GM18873 (cell line): ENCODE results near the gene R3HCC1L.

Source experiments
- ATAC-seq: cut with Tn5 transposase; IDR thresholded peaks from one replicate; pipeline ENCODE4 v1.9.1; 2021; ENCODE audit warnings: mild to moderate bottlenecking, moderate library complexity, moderate number of reproducible peaks; ENCODE audit not compliant: unreplicated experiment, low FRiP score

R3HCC1L gene

DNA sequence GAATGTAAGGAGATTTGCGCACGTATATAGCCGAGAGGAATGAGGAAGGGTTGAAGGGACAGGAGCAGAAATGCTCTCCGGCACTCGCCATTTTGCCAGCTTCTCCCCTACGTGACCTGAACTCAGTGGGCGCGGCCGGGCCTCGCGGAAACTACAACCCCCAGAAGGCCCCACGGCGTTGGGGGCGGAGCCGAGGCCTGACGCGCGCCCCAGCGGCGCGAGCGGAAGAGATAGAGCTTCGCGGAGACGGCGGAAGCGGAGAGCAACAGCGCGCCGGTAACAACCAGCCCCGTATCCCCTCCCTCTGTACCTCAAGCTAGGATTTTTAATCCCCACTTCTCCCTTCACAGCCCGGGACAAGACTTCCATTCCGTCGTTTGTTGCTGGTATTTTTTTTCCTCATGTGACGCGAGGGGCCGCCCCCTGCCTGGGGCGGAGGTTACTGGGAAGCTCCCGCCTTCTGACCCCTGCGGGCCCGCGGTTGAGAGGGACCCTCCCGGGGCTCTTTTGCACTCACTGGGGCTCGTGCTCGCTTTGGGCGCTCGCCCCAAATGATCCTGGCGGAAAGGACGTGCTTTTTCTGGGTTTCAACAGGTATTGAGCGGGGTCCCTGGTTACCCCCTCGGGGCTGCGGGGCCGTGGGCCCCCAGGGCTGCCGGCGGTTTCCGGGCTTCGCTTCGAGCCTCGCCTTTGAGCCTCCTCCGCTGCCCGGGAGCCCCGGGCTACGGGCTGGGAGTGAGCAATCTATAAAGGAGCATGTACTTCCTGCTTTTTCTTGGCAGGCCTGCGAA lies at the start of gene R3HCC1L:
R3HCC1L (plus strand) TSS at position 227 of the 791 bp plus-strand sequence. CDS start 73,458 bp downstream, outside the sequence.
- peak; percentile 68 for ATAC-seq

DNA sequence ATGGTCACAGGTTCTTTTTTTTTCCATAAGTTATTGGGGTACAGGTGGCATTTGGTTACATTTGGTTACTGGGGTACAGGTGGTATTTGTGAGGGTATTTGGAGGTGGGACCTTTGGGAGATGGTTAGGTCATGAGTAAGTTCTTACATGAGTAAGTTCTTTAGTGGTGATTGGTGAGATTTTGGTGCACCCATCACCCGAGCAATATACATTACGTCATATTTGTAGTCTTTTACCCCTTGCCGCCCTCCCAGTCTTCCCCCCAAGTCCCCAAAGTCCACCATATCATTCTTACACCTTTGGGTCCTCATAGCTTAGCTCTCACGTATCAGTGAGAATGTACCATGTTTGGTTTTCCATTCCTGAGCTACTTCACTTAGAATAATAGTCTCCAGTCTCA lies 49.2 kb upstream of the R3HCC1L start:
- ATAC-seq, result no peak

DNA sequence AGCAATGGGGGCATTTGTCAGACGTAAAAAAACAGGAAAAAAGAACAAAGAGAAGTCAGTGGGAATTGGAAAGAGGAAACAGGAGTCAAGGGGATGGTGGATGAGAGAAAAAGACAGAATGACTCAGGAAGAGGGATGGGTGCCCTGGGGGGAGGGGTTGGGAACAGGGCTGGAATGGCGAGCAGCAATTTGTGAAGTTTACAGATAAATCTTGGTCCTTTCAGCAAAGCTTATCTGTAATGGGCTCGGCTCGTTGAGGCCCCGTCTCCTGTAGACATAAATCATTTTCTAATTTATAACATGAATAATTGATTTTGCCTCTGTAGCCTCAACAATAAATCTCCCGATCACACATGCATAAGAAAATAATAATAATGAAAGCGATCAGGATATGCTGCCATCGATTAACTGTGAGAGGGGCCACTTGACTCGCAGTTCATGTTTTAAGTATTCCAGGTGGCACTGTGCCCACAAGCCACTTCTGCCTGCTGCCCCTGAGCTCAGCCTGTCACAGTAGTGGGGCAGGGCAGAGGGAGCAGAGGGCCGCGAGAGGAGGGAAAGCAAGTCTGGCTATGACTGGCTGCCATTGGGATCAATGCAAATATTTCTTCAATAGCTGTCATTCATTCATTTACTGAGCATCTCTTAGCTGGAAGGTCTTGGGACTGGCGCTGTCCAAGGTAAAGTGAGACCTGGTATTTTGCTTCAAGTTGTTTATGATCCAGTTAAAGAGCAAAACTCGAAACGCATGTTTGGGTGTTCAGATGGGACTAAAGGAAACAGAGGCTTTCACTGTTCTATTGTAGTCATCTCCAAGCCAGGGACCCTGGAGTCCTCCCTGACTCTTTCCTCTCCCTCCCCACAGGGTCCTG lies 47.4 kb upstream of the R3HCC1L start:
- no peak for ATAC-seq

DNA sequence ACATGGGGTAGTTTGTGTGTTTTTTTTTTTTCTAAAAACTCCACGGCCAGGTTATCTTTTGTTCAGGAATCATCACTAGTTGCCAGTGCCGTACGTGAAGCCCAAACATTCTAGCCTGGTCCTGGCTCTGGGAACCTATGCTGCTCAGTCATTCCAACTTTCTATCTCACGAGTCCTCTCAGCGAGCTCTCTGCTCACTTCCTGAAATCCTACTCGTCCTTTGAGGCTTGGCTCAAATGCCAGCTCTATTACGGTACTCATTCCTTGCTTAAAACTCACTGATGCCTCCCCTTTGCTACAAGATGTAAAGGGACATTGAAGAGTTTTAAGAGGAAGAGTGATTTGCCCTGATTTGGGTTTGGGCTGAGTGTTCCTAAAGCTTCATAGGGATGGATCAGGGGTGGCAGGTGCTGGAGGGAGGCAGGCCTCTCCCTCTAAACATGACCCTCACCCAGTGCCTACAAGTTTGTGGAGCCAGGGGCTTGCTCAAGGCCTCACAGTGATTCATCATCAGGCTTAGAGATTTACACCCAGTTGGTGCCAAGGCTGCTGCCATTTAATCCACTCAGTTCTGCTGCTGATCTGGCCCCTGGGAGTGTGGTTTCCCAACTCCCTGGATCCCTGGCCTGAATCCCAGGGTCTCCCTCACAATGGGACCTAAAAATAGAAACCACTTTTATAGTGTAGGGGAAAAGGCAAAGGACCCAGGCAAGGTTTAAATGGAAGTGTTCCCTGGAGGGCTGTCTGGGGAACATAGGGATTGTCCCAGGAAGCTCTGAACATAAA lies 46.1 kb upstream of the R3HCC1L start:
- ATAC-seq, result no peak

DNA sequence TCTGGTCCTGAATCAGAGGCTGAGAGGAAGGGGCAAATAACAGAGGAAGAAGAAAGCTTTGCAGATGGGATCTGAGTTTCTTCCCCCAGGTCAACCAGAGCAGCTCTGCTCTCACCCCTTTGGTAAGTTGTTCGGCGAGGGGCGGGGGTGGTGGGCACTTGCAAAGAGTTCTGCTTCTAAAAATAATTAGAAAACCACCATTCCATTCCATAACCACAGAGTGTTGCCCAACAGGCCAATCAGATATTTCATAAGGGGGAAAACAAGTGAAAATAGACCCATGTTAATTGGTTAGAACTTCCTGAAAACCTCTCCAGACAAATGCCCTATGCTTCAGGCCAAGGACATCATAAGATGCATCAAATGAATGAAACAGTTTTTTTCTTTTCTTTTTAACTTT lies 43.6 kb upstream of the R3HCC1L start:
- no peak for ATAC-seq

DNA sequence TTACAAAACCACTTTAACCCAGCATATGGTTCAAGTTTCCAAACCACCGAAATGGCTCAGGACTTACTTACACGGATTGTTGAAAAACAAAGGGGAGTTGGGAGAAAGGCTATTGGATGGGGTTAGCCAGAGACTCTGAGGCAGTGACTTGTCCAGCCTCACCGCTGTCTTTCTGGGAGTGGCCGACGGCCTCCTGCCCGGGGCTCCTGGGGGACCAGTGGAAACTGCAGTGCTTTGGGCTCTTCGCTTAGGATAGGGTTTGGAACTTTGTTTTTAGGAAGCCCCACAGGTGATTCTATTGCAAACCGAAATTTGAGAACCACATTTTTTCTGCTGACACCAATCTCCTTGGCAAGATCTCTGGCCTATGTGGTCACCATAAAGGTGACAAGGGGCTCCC lies 38.1 kb upstream of the R3HCC1L start:
- no peak for ATAC-seq

DNA sequence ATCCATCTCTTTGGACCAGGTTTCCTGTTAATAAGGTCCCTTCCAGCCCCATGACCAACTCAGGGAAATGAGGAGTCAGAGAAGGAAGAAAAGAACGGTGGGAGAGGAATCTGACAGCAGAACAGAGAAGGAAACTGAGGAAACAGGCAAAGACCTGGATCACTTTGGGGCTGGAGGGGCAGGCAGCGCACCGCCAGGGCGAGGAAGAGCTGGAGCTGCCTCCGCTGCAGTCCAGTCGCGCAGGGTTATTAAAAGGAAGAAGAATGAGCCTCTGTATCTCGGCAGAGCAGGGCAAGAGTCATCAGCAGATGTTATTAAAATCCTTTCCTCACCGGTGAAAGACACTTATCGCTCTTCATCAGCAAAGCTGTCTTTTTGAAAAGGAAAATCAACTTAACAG lies 37.7 kb upstream of the R3HCC1L start:
- ATAC-seq, result no peak

DNA sequence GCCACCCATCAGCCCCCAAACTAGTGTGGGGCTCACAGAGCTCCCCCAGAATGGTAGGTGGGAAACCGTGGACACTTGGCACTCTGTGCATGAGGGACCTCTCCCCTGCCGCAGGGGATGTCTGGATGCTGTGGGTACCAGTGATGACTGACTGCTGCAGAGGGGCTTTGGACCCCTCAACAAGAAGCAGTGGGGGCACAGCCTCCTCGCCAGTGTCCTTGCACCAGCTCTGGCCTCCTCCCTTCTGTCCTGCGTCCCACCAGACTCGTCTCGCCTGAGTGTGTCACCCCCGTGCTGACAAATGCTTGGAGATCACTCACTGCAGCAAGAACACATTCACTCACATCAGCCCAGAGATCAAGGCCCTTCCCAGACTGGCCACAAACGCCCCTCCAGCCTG lies 37.3 kb upstream of the R3HCC1L start:
- ATAC-seq, result no peak

DNA sequence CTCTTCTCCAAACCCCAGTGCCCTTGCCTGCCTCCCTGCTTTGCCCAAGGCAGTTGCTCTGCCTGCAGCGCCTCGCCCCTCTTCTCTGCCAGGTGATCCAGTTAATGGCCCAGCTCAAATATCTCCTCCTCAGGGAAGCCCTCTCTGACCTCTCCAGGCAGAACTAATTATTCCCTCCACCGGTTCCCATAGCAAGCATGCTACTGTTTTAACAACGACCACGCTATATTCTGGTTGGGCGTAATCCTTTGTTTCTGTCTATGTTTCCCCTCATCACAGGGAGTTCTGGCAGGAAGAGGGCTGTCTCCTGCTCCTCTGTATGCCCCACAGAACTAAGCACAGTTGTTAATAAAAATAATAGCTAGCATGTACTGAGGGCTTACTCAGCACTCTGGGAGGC lies 36.8 kb upstream of the R3HCC1L start:
- no peak for ATAC-seq

DNA sequence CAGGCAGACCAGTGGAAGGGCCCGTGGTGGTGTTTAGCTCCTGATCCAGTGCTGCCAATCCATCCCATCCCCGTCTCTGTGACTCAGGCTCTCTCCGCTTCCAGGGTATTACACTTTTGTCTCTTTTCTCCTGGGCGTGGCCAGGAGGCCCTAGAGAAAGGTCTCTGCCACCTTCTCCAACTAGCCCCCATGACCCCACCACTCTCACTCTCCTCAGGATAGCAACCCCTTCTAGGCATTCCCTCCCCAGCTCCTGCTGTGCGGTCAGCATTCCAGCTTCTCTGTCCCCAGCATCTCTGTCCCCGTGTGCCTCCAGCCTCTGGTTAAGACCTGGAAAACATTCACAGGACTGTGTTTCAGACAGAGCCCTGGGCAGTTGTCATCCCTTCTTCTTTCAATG lies 36.2 kb upstream of the R3HCC1L start:
- ATAC-seq, result no peak

DNA sequence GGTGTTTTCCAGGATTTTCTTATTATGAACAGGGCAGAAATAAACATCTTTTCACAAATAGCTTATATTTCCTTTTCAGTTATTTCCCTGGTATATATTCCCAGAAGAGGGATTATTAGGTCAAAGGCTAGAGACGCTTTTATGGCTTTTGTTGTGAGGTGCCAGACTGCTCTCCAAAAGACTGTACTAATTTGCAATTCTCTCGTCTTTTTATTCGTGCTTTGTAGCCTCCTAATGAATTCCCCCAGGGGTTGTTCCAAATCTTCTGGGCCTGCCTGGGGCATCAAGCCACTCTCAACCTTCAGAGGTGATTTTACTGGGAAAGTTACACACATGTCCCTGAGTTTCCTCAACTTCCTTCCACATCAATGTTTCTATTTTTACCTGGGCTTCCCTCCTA lies 34.0 kb upstream of the R3HCC1L start:
- no peak for ATAC-seq

DNA sequence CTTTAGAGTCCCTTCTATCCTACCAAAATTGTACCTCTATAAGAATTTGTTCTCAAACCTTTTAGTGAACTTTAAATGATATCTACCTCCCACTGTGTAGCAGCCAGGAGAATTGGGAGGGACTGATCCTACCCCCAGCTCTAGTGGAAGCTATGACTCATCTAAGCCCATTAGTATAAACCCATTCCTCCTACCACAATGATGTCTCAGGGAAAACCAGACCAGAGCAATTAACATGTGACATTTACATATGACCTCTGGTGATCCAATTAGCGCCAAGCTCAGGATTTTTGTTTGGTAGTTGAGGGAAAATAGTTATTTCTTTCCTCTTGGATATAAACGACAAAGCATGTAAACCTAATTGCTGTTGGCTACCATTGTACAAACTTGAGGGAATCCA lies 33.1 kb upstream of the R3HCC1L start:
- no peak for ATAC-seq

DNA sequence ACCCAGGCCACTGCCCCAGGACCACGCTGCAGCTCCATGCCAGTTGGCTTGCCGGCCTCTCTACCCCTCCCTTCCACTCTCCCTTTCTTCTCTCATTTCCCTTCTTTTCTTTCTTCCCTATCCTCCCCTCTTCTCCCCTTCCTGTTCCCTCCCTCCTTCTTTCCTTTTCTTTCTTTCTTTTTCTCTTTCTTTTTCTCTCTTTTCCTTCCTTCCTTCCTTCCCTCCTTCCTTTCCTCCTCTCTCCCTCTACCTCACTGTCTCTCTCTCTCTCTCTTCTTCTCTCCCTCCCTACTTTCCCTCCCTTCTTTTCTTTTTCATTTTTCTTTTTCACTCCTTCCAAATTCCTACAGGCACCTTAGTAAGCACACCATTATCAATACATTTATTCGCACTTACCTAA lies 30.3 kb upstream of the R3HCC1L start:
- no peak for ATAC-seq

DNA sequence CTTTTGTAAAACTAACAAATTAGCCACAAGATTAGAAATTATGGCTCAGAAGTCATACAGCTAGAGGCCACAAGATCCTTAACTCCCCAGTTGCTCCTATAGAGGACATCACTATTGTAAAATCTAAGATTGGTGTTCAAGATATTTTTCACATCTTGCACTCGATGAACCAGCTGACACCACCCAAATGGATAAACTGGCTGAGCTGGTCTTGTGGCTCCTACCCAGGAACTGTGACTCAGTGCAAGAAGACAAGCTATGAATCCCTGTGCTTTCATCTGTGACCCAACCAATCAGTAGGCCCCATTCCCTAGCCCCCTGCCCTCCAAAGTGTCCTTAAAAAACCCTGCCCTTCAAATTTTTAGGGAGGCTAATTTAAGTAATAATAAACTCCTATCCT lies 27.9 kb upstream of the R3HCC1L start:
- no peak for ATAC-seq

DNA sequence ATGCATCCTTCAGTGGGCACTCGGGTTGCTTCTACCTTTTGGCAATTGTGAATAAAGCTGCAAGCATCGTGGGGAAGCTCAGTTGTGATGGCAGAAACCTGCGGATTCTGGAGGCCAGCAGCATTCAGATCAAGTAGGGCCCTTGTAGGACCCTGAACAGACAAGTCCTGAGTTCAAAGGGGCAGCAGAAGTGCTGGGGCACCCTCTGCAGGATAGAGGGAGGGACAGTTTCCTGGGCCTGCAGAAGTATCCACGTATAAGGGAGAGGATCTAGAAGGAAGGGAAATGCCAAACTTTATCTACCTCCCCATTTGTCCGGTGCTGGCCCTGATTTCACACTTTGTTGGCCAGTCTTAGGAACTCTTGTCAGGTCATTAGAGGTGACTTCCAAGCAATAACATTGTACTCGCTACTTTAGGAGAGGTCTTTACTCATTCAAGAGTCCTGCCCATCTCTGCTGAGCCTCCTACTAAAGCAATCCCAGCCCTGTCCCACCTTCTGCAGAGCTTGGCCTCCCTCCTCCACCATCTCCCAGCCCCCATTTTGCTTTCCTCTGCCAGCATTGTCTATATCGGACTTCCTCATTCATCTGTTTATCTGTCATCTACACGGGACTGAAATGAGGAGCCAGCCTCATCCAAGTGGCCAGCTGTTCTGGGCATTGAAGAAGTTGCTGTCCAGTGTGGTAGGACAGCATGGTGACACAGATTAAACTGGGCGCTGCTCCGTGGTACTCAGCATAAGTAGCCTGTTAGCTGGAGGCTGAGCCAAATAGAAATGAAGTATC lies 26.6 kb upstream of the R3HCC1L start:
- no peak for ATAC-seq

DNA sequence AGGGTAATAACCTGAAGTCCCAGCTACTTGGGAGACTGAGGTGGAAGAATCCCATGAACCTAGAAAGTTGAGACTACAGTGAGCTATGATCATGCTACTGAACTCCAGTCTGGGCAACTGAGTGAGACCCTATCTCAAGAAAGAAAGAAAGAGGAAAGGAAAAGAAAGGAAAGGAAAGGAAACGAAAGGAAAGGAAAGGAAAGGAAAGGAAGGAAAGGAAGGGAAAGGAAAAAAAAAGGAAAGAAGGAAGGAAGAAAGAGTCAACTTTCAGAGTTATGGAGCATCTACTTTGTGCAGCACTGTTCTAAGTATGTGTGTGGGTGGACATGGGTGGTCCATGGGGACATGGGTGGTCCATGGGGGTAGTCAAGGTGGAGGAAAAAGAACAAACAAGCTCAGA lies 24.1 kb upstream of the R3HCC1L start:
- ATAC-seq, result no peak

DNA sequence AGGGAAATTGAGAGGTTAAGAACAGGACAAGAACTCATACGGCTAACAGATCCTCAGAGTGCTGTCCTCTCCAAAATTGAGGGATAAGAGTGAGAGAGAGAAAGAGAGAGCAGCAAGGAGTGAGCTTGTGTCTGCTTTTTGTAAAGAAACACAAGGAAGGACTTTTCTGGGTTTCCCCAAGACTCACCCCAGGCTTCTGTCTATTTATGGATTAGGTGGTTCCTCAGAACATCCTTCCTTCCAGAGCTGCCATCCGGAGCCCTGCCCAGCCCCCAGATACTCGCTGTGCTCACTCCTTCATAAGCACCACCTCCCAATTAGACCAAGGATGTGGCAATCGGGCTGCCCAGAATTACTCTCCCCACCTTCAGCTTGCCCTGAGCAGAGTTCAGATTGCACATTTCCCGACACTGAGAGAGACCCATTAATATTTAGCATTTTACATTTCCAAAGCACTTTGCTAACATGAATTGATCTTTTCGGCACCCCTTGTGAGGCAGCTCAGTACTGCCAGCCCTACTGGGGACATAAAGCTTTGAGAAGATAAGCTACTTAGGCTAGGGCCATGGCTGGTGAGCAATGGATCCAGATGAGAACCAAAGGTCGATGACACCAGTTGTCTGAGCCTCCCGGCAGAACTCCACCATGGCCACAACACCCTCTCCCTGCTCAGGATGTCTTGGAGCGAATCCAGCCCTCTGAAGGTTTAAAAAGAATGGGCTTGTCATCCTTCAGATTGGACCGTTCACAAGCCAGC lies 19.2 kb upstream of the R3HCC1L start:
- no peak for ATAC-seq

DNA sequence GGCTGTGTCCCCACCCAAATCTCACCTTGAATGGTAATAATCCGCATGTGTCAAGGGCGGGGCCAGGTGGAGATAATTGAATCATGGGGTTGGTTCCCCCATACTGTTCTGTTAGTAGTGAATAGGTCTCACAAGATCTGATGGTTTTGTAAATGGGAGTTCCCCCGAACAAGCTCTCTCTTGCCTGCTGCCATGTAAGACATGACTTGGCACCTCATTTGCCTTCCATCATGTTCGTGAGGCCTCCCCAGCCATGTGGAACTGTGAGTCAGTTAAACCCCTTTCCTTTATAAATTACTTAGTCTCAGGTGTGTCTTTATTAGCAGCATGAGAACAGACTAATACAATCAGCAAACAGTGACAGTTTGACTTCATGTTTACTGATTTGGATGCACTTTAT lies 14.6 kb upstream of the R3HCC1L start:
- no peak for ATAC-seq

DNA sequence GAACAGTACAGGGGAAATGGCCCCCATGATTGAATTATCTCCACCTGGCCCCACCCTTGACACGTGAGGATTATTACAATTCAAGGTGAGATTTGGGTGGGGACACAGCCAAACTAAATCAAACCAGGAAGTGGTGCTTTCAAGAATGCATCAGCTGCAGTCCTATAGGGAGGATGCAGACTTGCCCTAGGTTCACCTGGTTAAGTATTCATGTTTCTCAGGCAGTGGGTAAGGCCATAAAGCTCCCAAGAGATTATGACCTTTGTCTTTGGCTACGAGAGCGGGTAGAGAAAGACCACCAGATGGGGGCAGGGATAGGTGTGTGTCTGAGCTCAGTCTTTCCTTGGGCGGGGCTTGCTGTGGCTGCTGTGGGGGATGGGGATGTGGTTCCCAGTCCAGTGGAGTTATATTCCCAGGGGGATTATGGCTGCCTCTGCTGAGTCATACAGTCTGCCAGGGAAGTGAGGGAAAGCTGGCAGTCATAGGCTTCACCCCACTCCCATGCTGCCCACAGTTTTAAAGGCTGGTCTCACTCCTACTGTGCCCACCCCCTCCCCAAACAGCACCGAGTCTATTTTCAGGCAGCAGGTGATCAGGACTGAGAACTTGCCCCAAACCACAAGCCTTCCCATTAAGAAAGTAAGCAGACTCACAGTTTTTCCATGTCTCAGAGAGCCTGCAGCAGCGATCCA lies 8.4 kb upstream of the R3HCC1L start:
- no peak for ATAC-seq
